Spinal cord (tissue), 10 donors: ENCODE data around the gene TRAPPC2. TPM values are rescaled to one million over a fixed set of nuclear protein-coding genes. Genes with fewer than 3 reads are reported as not detected.

Experiments
- DNase-seq, 6 donors: peaks; one replicate each; pipeline versions ENCODE4 v3.0.0 to v3.0.0-alpha.2; 2013 to 2015; ENCODE audit warnings: low spot score in 6 of 6, low read depth in 4 of 6
- H3K27ac ChIP-seq: one replicate; pipeline ENCODE4 v1.5.1; 2013; ENCODE audit warnings: low read depth, low read length, control low read depth
- H3K27me3 ChIP-seq: one replicate; pipeline ENCODE4 v1.6.1; 2013; ENCODE audit warnings: low read length; ENCODE audit not compliant: control insufficient read depth, insufficient read depth
- H3K36me3 ChIP-seq: one replicate; pipeline ENCODE4 v1.6.1; 2013; ENCODE audit warnings: low read length; ENCODE audit not compliant: control insufficient read depth, insufficient read depth
- H3K4me1 ChIP-seq: one replicate; pipeline ENCODE4 v1.6.1; 2013; ENCODE audit warnings: low read length; ENCODE audit not compliant: control insufficient read depth, insufficient read depth
- H3K4me3 ChIP-seq: one replicate; pipeline ENCODE4 v1.5.1; 2013; ENCODE audit warnings: low read depth, low read length, control low read depth
- H3K9me3 ChIP-seq: one replicate; pipeline ENCODE4 v1.6.1; 2013; ENCODE audit warnings: low read length; ENCODE audit not compliant: control insufficient read depth, insufficient read depth
- WGBS: methylation state at CpG from one replicate; pipeline ENCODE4 v1.1.5; 2013; ENCODE audit warnings: missing lambda C conversion rate; ENCODE audit not compliant: insufficient coverage; 5-methylcytosine and 5-hydroxymethylcytosine counted together
- polyA plus RNA-seq, 2 donors: library from polyadenylated mRNA; unstranded; fragments of 120-200 nt; gene quantifications; one replicate each; pipeline ENCODE4 v1.2.1, GENCODE V29; 2013; ENCODE audit not compliant: insufficient read length in 2 of 2
- total RNA-seq, 2 donors: library from RNA; depleted of rRNA in 1 of 2; stranded (reverse); fragments of 120-200 nt in 1 of 2; fragments of >200 nt in 1 of 2; gene quantifications; one replicate each; pipeline versions ENCODE4 v1.2.3 to v1.2.4, GENCODE V29; 2013 to 2014
- donor health status: healthy.

TRAPPC2 gene
- total and polyA plus RNA-seq, 4 donors = 18.6 to 38.8 (median 26.0) TPM

DNA sequence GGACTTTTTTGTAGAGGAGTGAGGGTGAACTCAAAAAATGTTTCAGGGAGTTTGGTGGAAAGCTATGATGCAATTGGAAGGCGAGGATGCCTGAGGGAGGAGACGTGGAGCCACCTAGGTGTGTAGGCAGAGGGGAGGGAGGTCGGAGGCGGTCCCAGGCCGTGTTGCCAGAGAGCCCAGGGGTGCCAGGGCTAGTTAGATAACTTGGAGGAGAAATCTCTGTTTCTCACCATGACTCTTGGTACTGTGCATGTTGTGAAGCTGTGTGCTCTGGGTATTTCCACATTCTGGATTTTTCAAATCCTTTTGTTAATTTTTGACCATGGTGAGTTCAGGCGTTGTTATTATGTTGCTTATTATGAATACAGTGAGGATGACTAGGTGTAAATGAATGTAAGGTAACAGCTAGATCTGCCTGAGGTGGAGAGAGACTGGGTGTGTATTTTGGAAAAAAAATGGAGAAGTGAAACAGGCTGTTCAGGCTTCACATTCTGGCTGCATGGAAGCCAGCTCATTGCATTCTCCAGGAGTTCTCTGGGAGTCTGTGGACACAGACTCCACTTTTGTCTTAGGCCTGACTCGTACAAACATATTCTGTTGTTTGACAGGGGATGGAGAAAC is 41.0 kb downstream of the TRAPPC2 start:
- H3K4me1 ChIP-seq = peaks cover 13% of the 10 kb centered on the region

DNA sequence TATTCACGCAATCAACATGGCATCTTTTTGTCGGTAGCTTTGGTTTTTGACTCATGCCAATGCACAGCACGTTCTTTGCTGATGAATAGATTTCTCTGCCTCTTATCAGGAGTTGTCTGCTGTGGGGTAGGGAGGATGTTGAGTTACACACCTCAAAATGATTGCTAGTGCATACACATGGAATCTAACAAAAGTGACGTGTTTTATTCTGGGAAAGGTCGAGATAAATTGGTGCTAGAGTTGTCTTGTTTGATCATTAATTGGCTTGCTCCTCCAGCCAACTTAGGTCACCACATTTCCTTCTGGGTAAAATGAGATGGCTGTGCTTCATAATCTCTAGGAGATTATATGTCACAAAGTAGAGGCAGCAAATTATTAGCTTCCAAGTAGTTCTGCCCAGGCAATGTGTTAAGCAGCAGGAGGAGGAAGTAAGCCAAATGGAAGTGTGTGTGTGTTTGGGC is 41.6 kb downstream of the TRAPPC2 start:
- Histone ChIP-seq H3K27me3 (peaks cover 55% of the 10 kb centered on the region), H3K4me3 (no peak overlapping the region), H3K27ac (no peak overlapping the region), H3K9me3 (no peaks in the 10 kb centered on the region), H3K36me3 (no peaks in the 10 kb centered on the region), H3K4me1 (peaks cover 13% of the 10 kb centered on the region)
- no peak for DNase-seq
- WGBS = 83% methylated on average over 2 of the region's 5 CpGs

More for the DNA sequence above, 41.0 kb downstream of the TRAPPC2 start:
- Histone ChIP-seq H3K27me3 (peaks cover 54% of the 10 kb centered on the region), H3K4me3 (no peak overlapping the region), H3K36me3 (no peaks in the 10 kb centered on the region), H3K9me3 (no peaks in the 10 kb centered on the region), H3K27ac (peak overlapping the region; percentile 26)
- DNase-seq = peak in 1 of 6 donors; percentile 6
- WGBS = 52% methylated on average over 6 of the region's 7 CpGs

GRCh38 chrX:13691841-13692371 is 42.5 kb downstream of the TRAPPC2 start:
- WGBS = 100% methylated on average over 1 of the region's 7 CpGs
- H3K27me3 ChIP-seq = peaks cover 53% of the 10 kb centered on the region
- H3K4me1 ChIP-seq = peaks cover 13% of the 10 kb centered on the region
- no peak overlapping the region for H3K4me3 ChIP-seq
- no peak for DNase-seq
- H3K36me3 ChIP-seq = no peaks in the 10 kb centered on the region
- H3K9me3 ChIP-seq = no peaks in the 10 kb centered on the region
- H3K27ac ChIP-seq = no peak overlapping the region

DNA sequence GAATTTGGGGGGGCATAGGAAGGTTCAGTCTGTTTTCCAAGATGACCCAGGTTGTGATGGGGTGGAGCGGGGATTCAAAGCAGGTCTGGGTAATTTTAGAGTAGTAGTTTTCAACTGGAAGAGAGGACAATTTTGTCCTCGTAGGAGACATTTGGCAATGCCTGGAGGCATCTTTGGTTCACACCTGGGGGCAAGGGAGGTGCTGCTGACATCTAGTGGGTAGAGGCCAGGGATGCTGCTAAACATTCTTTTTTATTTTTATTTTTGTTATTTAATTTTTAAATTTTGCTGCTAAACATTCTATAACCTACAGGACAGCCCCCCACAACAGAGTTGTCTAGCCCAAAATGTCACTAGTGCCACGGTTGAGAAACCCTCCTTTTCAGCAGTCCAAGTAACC is 43.6 kb downstream of the TRAPPC2 start:
- 65% methylated on average over 2 of the region's 3 CpGs for WGBS
- no peak overlapping the region for H3K27ac ChIP-seq
- DNase-seq = no peak
- peaks cover 50% of the 10 kb centered on the region for H3K27me3 ChIP-seq
- peak overlapping the region; percentile 76 for H3K4me3 ChIP-seq
- H3K9me3 ChIP-seq = no peaks in the 10 kb centered on the region
- peaks cover 13% of the 10 kb centered on the region for H3K4me1 ChIP-seq
- H3K36me3 ChIP-seq = no peaks in the 10 kb centered on the region

GRCh38 chrX:13689741-13690211 is 44.6 kb downstream of the TRAPPC2 start:
- Histone ChIP-seq H3K4me3 (peak overlapping the region; percentile 76), H3K9me3 (no peaks in the 10 kb centered on the region), H3K27me3 (peaks cover 48% of the 10 kb centered on the region), H3K27ac (peak overlapping the region; percentile 87), H3K4me1 (peaks cover 10% of the 10 kb centered on the region), H3K36me3 (no peaks in the 10 kb centered on the region)
- peak in 1 of 6 donors; percentile 28 for DNase-seq
- 4% methylated on average over 11 of the region's 16 CpGs for WGBS

DNA sequence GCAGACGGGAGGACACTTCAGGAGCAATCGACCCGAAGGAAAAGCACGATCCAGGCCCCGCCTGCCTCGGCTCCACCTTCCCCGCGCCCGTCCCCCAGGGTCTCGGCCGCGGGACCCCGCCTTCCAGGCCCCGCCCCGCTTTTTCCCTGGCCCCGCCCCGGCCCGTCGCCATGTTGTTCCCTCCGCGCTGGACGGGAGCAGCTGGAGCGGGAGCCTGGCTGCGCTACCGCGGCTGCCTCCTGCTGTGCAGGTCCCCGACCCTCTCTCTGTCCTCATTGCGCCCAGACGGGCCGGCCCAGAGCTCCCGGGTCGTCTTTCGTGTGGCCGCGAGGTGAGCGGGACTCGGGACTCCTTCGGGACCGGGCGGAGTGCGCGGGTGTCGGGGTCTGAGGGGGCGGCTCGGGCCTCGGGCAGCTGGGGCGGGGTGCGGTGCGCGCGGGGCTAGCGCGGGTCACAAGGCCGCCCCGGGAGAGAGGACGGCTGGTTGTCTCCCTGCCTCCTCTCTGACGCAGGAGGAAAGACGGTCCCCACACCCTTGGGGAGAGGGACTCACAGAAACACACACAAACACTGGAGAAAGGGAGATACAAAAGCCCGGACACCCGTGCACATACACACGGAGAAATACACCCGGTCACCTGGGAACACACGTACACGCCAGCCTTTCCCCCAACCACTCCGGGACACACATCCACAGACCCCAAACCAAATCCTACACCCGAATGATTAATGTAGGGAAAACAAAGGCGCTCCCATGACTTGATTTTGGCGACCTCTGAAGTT is 45.3 kb downstream of the TRAPPC2 start, which contains the start of gene RAB9A:
RAB9A (plus strand) TSS at position 171 of the 783 bp plus-strand sequence. CDS start 19,619 bp downstream, outside the sequence.
- peak within 1 kb of the TSS; percentile 87 for H3K27ac ChIP-seq
- H3K4me3 ChIP-seq = peak within 1 kb of the TSS; percentile 76
- peak in 4 of 6 donors; percentile 50 to 91 (median 72) for DNase-seq
- 0% methylated on average over 59 of the region's 68 CpGs for WGBS
- no peaks in the 10 kb centered on the region for H3K9me3 ChIP-seq
- H3K4me1 ChIP-seq = peaks cover 6% of the 10 kb centered on the region
- no peaks in the 10 kb centered on the region for H3K36me3 ChIP-seq
- peaks cover 48% of the 10 kb centered on the region for H3K27me3 ChIP-seq

DNA sequence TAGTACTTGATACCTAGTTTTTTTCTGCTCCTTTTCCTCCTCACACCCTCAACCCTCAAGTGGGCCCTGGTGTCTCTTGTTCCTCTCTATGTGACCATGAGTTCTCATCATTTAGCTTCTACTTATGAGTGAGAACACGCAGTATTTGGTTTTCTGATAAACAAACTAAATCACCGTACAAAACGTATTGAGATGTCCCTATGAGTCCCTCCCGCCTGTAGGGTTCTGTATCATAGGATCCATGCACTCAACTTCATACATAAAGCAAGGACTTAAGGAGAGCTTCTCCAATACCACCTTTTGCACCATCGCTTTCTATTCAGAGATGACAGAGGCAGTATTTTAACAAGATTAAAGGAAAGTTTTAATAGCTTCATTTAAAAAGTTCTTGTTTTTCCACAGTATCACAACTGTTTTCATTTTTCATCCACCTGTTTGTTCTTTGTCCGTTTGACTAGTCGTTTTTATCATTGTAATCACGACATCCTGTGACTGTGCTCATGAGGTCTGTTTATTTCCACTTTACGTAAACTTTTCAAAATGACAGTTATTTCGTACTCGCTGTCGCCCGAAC is 45.9 kb downstream of the TRAPPC2 start:
- WGBS = 9% methylated on average over 11 of the region's 13 CpGs
- Histone ChIP-seq H3K27ac (no peak overlapping the region), H3K27me3 (peaks cover 47% of the 10 kb centered on the region)

GRCh38 chrX:13687203-13687602 is 47.2 kb downstream of the TRAPPC2 start:
- DNase-seq = no peak
- peaks cover 2% of the 10 kb centered on the region for H3K4me1 ChIP-seq
- no peak overlapping the region for H3K4me3 ChIP-seq
- no peaks in the 10 kb centered on the region for H3K36me3 ChIP-seq
- WGBS = no CpG with 5 or more reads among the region's 1 CpG
- peaks cover 39% of the 10 kb centered on the region for H3K27me3 ChIP-seq
- H3K9me3 ChIP-seq = no peaks in the 10 kb centered on the region
- no peak overlapping the region for H3K27ac ChIP-seq

More for the DNA sequence above, 45.9 kb downstream of the TRAPPC2 start:
- Histone ChIP-seq H3K9me3 (no peaks in the 10 kb centered on the region), H3K36me3 (no peaks in the 10 kb centered on the region), H3K4me3 (peak overlapping the region; percentile 76), H3K4me1 (peaks cover 6% of the 10 kb centered on the region)
- DNase-seq = peak in 1 of 6 donors; percentile 12

DNA sequence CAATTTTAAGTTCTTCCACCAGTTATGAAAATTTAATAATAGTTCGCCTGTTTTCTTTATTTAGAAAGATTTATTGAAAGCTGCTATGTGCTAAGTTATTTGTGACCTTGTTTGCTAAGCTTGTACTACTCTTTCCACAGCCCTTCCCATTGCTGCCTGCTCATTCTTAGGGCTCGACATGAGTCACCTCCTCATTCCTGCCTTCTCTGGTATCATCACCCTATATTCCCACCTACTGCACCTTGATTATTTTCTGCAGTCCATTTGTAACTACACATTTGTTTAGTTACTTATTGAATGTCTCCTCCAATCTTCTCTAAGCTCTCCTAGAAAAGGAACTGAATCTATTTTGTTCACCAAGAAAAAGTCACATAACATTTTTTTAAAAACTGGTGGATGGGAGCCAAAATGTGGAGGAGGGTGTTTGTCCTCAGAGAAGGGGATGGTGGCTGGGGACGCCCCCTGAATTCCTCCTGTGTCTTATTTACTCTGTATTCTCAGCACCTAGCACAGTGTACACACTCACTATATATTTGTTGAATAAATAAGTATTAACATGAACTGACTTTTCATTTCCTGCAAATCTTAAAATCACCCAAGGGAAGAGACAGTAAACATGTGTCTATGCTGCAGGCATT is 49.2 kb downstream of the TRAPPC2 start:
- Histone ChIP-seq H3K4me3 (no peak overlapping the region), H3K4me1 (peaks cover 2% of the 10 kb centered on the region), H3K27ac (no peak overlapping the region), H3K9me3 (no peaks in the 10 kb centered on the region), H3K27me3 (peaks cover 37% of the 10 kb centered on the region), H3K36me3 (no peaks in the 10 kb centered on the region)
- DNase-seq = no peak
- WGBS = 50% methylated on average over 1 of the region's 3 CpGs
